Fibroblast of skin of back (primary cell): ENCODE results near the gene CSTF2. TPM values are rescaled to one million over a fixed set of nuclear protein-coding genes. Genes with fewer than 3 reads are reported as not detected.
"Not testable (repeated sequence)": the region's sequence is repeated elsewhere in the genome, so short reads cannot be mapped to it uniquely, and the experiment has no call there.

ENCODE experiments used
- DNase-seq: peaks from one replicate; pipeline ENCODE4 v3.0.0-alpha.2; 2013
- polyA plus RNA-seq, 2 experiments: library from polyadenylated mRNA; unstranded; fragments of 120-200 nt; gene quantifications; one replicate each; pipeline ENCODE4 v1.2.1, GENCODE V29; 2013; ENCODE audit not compliant: insufficient read length in 2 of 2

Gene CSTF2
- polyA plus RNA-seq (2013, experiment 1 of 2; ENCODE audit: insufficient read length): 18.7 TPM
- 10.9 TPM for polyA plus RNA-seq (2013, experiment 2 of 2; ENCODE audit: insufficient read length)

GRCh38 chrX:100819837-100820666 is at the start of gene CSTF2:
TSS of gene CSTF2 (plus strand) at chrX:100820391. CDS start at chrX:100820417, 26 bp downstream.
- DNase-seq: peak; percentile 81

GRCh38 chrX:100796371-100796770 is 23.8 kb upstream of the CSTF2 start:
- DNase-seq: not testable (repeated sequence)

- no peak for DNase-seq
Measured at GRCh38 chrX:100797359-100797758, 22.8 kb upstream of the CSTF2 start.

GRCh38 chrX:100798484-100799214 is 21.5 kb upstream of the CSTF2 start:
- DNase-seq: no peak

GRCh38 chrX:100802843-100803242 is 17.3 kb upstream of the CSTF2 start:
- DNase-seq: no peak

- no peak for DNase-seq
Measured at GRCh38 chrX:100804780-100805179, 15.4 kb upstream of the CSTF2 start.

GRCh38 chrX:100808265-100808664 is 11.9 kb upstream of the CSTF2 start:
- not testable (repeated sequence) for DNase-seq

GRCh38 chrX:100812216-100813158 is 7.7 kb upstream of the CSTF2 start:
- DNase-seq: no peak

GRCh38 chrX:100817340-100817739 is 2.9 kb upstream of the CSTF2 start:
- no peak for DNase-seq

GRCh38 chrX:100819534-100819836 is 706 bp upstream of the CSTF2 start:
- no peak for DNase-seq

GRCh38 chrX:100829730-100830129 is 9.5 kb downstream of the CSTF2 start:
- DNase-seq: no peak

GRCh38 chrX:100830143-100830542 is 10.0 kb downstream of the CSTF2 start:
- no peak for DNase-seq

- no peak for DNase-seq
Measured at GRCh38 chrX:100830547-100830946, 10.4 kb downstream of the CSTF2 start.

- DNase-seq: no peak
Measured at GRCh38 chrX:100831219-100831946, 11.2 kb downstream of the CSTF2 start.

- DNase-seq: no peak
Measured at GRCh38 chrX:100850317-100850716, 30.1 kb downstream of the CSTF2 start.

- no peak for DNase-seq
Measured at GRCh38 chrX:100852810-100853209, 32.6 kb downstream of the CSTF2 start.

- no peak for DNase-seq
Measured at GRCh38 chrX:100863326-100863864, 43.2 kb downstream of the CSTF2 start.

- peak; percentile 1 for DNase-seq
Measured at GRCh38 chrX:100864657-100865391, 44.6 kb downstream of the CSTF2 start.

GRCh38 chrX:100868273-100868672 is 48.1 kb downstream of the CSTF2 start:
- no peak for DNase-seq

GRCh38 chrX:100870527-100870926 is 50.3 kb downstream of the CSTF2 start:
- DNase-seq: no peak
